GM19193 (cell line): ENCODE measurements around the gene CDKN2B-AS1.

ENCODE experiments used
- POLR2A ChIP-seq: IDR thresholded peaks from 4 replicates; pipeline ENCODE4 v1.6.1; 2011; ENCODE audit not compliant: insufficient read depth, insufficient read length; ENCODE audit errors: extremely low read depth

Gene CDKN2B-AS1

GRCh38 chr9:21993893-21994555, 567 bp upstream of the CDKN2B-AS1 start, which contains the start of gene CDKN2A:
Gene CDKN2A, minus strand, starts transcription at chr9:21994392.
- peak; percentile 51 for TF ChIP-seq POLR2A

GRCh38 chr9:21995006-21995665, 545 bp downstream of the CDKN2B-AS1 start:
- peak; percentile 57 for TF ChIP-seq POLR2A

- no peak for TF ChIP-seq POLR2A
Observed at GRCh38 chr9:21995666-21996398, 1.2 kb downstream of the CDKN2B-AS1 start.

GRCh38 chr9:21996438-21996837, 1.8 kb downstream of the CDKN2B-AS1 start:
- TF ChIP-seq POLR2A = no peak

- no peak for TF ChIP-seq POLR2A
Observed at GRCh38 chr9:21996858-21997257, 2.3 kb downstream of the CDKN2B-AS1 start.

GRCh38 chr9:21997480-21997879, 2.9 kb downstream of the CDKN2B-AS1 start:
- TF ChIP-seq POLR2A = no peak

GRCh38 chr9:21998026-21998425, 3.4 kb downstream of the CDKN2B-AS1 start:
- TF ChIP-seq POLR2A = no peak

GRCh38 chr9:22002038-22002437, 7.4 kb downstream of the CDKN2B-AS1 start:
- no peak for TF ChIP-seq POLR2A

- TF ChIP-seq POLR2A = no peak
Observed at GRCh38 chr9:22005021-22005701, 10.6 kb downstream of the CDKN2B-AS1 start.

GRCh38 chr9:22005702-22006606, 11.4 kb downstream of the CDKN2B-AS1 start:
- TF ChIP-seq POLR2A = no peak

GRCh38 chr9:22008384-22008716, 13.8 kb downstream of the CDKN2B-AS1 start:
- TF ChIP-seq POLR2A = no peak

- peak; percentile 6 for TF ChIP-seq POLR2A
Observed at GRCh38 chr9:22008717-22009505, 14.3 kb downstream of the CDKN2B-AS1 start, which contains the start of gene CDKN2B. Gene CDKN2B, minus strand, starts transcription at chr9:22009305. Its CDS starts 352 bp downstream, at chr9:22008953.

- TF ChIP-seq POLR2A = no peak
Observed at GRCh38 chr9:22009506-22009867, 14.9 kb downstream of the CDKN2B-AS1 start.
